SU-DHL-6 (cell line): ENCODE measurements around the gene TRIM43B.
"Not testable (repeated sequence)": the region's sequence is repeated elsewhere in the genome, so short reads cannot be mapped to it uniquely, and the experiment has no call there.

Experiments
- EZH2phosphoT487 ChIP-seq: fragments of 200-600 bp; sonication (generic), shearing (Covaris generic); conservative IDR thresholded peaks from 2 replicates; pipeline ENCODE4 v1.6.1; 2018; ENCODE audit warnings: mild to moderate bottlenecking, antibody characterized with exemption, low read length, moderate library complexity, mixed read lengths
- TF ChIP-seq, protein P1 (sequence below): fragments of 200-600 bp; sonication (generic); IDR thresholded peaks from one replicate; pipeline ENCODE4 v1.5.1; 2017; ENCODE audit warnings: antibody characterized with exemption, mild to moderate bottlenecking, low read length, moderate library complexity; ENCODE audit not compliant: insufficient read depth, poor library complexity, severe bottlenecking

DNA sequence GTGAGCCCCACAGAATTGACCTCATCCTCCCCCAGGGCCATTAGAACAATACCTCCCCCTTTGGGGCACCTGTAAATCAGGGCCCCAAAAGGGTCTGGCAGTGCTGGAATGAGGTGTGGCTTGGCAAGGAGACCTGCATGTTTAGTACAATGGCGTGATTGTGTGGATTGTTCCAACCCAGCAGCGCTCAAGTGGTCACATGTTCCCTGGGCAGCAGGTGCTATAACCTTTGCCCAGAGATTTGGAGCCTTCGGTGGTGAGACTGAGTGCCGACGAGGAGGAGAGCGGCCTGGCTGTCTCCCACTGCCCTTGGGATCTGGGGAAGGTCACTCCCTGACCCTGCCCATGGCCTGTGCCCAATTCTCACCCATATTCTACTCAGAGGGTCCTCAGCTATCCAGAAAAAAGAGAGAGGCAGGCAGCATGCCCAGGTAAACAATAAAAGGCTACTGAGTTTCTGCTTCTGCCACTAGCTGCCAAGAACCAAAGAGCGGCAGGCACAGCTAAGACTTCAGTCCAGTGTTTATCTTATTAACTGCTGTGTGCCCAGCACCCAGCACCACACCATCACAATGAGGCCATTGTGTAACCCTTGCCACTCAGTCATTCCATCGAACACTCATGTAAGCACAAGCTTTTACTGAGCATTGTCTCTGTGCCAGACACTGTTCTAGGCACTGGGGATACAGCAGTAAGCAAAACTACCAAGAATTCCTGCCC lies 54.6 kb downstream of the TRIM43B start:
- TF ChIP-seq, protein P1, sequence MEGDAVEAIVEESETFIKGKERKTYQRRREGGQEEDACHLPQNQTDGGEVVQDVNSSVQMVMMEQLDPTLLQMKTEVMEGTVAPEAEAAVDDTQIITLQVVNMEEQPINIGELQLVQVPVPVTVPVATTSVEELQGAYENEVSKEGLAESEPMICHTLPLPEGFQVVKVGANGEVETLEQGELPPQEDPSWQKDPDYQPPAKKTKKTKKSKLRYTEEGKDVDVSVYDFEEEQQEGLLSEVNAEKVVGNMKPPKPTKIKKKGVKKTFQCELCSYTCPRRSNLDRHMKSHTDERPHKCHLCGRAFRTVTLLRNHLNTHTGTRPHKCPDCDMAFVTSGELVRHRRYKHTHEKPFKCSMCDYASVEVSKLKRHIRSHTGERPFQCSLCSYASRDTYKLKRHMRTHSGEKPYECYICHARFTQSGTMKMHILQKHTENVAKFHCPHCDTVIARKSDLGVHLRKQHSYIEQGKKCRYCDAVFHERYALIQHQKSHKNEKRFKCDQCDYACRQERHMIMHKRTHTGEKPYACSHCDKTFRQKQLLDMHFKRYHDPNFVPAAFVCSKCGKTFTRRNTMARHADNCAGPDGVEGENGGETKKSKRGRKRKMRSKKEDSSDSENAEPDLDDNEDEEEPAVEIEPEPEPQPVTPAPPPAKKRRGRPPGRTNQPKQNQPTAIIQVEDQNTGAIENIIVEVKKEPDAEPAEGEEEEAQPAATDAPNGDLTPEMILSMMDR, result not testable (repeated sequence)
- not testable (repeated sequence) for TF ChIP-seq EZH2phosphoT487
